ENCODE results near the gene TRIO. TPM values are rescaled to one million over a fixed set of nuclear protein-coding genes. Genes with fewer than 3 reads are reported as not detected.

Gene TRIO
- total RNA-seq, 1 experiment from 2014 or later = 136 TPM

DNA sequence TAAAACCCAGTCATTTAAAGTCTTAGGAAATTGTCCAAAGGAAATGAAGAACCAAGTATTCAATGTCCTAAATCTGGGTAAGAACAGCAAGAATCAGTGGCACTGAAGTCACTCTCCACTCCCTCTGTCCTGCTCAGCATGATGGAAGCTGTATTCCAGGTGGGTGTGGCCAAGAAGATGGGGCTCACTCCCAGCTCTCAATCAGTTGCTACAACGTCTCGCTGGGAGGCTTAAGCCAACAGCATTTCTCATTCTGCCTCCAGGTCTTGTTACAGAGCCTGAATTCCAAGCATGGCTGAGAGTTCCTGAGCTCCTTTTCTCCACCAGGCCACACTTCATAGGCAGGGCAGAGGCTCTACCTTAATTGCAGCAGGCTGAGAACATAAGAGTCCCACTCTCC lies 41.2 kb upstream of the TRIO start:
- H3K27ac Mint-ChIP-seq (ENCODE audit: low read depth, unreplicated experiment) = no peak overlapping the region

DNA sequence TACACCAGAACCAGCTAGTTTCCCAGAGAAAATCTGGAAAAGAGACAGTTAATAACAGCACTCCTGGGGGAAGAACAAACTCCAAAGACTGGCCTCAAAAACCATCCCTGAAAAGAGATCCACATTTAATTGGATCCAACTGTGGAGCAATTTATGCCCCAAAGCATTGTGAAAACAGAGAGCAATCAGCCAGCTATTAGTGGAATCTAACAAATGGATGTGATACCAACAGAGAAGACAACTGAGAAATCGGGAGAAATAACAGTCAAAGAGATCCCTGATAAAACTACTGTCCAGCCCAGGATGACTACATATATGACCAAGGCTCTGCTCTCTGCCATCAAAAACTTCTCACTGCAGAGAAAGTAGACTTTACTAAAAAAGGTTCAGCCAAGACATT lies 40.5 kb upstream of the TRIO start:
- Mint-ChIP-seq H3K9me3 (ENCODE audit: unreplicated experiment) (no peaks in the 10 kb centered on the region), H3K4me3 (ENCODE audit: unreplicated experiment) (no peak overlapping the region), H3K27me3 (ENCODE audit: insufficient read depth, unreplicated experiment) (no peaks in the 10 kb centered on the region), H3K4me1 (ENCODE audit: insufficient read depth, unreplicated experiment) (peaks cover 7% of the 10 kb centered on the region), H3K27ac (ENCODE audit: low read depth, unreplicated experiment) (no peak overlapping the region), H3K36me3 (ENCODE audit: insufficient read depth, unreplicated experiment) (no peaks in the 10 kb centered on the region)
- TF ChIP-seq, protein P1, sequence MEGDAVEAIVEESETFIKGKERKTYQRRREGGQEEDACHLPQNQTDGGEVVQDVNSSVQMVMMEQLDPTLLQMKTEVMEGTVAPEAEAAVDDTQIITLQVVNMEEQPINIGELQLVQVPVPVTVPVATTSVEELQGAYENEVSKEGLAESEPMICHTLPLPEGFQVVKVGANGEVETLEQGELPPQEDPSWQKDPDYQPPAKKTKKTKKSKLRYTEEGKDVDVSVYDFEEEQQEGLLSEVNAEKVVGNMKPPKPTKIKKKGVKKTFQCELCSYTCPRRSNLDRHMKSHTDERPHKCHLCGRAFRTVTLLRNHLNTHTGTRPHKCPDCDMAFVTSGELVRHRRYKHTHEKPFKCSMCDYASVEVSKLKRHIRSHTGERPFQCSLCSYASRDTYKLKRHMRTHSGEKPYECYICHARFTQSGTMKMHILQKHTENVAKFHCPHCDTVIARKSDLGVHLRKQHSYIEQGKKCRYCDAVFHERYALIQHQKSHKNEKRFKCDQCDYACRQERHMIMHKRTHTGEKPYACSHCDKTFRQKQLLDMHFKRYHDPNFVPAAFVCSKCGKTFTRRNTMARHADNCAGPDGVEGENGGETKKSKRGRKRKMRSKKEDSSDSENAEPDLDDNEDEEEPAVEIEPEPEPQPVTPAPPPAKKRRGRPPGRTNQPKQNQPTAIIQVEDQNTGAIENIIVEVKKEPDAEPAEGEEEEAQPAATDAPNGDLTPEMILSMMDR (IDR thresholded peaks at IDR 0.05; ENCODE audit: unreplicated experiment) = no peak
- no peak for DNase-seq (ENCODE audit: unreplicated experiment)
- ChIA-PET POLR2A (no interaction called here), CTCF (interaction anchor here (0.6 to 2.2 kb wide), 4 partner anchors 32 to 167 kb away, joined by 3 to 10 read pairs (median 4); no protein-coding TSS in a partner anchor)
- BruUV-seq (replicated peaks) = no TSS peak
- intact Hi-C loops (cut with micrococcal nuclease) = no loop called here

More for the DNA sequence above, 41.2 kb upstream of the TRIO start:
- H3K4me3 Mint-ChIP-seq (ENCODE audit: unreplicated experiment) = no peak overlapping the region
- BruUV-seq (replicated peaks) = no TSS peak
- peaks cover 7% of the 10 kb centered on the region for H3K4me1 Mint-ChIP-seq (ENCODE audit: insufficient read depth, unreplicated experiment)
- no peaks in the 10 kb centered on the region for H3K27me3 Mint-ChIP-seq (ENCODE audit: insufficient read depth, unreplicated experiment)
- no peaks in the 10 kb centered on the region for H3K36me3 Mint-ChIP-seq (ENCODE audit: insufficient read depth, unreplicated experiment)
- TF ChIP-seq, protein P1 (IDR thresholded peaks at IDR 0.05; ENCODE audit: unreplicated experiment) = no peak
- intact Hi-C loops (cut with micrococcal nuclease) = no loop called here
- POLR2A ChIA-PET = interaction anchor here (0.5 kb wide), 1 partner anchor 12 kb away, joined by 3 read pairs; no protein-coding TSS in a partner anchor
- H3K9me3 Mint-ChIP-seq (ENCODE audit: unreplicated experiment) = no peaks in the 10 kb centered on the region
- CTCF ChIA-PET = interaction anchor here (1.0 to 2.2 kb wide), 3 partner anchors 33 to 168 kb away, joined by 3 to 10 read pairs (median 4); no protein-coding TSS in a partner anchor
- no peak for DNase-seq (ENCODE audit: unreplicated experiment)

DNA sequence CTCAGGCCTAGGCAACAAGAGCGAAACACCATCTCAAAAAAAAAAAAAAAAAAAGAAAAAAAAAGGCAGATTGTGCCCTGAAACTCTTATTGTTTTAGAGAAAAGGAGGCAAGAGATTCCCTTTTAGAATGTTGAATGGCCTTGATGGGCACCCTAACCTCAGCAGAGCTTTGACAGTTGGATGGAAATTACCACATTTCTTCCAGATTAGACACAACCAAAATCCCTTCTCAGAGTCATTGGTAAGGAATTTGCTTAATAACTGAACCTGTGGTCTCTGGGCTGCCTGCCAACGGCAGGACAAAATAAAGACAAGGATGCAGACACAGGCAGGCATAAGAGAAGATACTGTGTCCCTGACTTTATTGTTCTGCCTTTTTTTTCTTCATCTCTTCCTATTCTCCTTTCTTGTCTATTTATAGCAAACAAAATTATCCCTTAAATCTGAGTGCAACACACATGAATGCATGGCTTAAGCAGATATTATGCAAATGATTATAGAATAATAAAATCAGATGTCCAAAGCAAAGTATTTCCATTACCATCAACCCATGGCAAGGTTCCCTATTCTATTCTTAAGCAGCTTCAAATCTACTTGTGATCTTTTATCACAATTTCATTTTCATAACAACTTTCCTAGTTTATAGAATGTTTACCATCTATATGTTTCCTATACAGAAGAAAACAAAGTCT lies 37.3 kb upstream of the TRIO start:
- Mint-ChIP-seq H3K9me3 (ENCODE audit: unreplicated experiment) (no peaks in the 10 kb centered on the region), H3K4me1 (ENCODE audit: insufficient read depth, unreplicated experiment) (peaks cover 19% of the 10 kb centered on the region), H3K36me3 (ENCODE audit: insufficient read depth, unreplicated experiment) (no peaks in the 10 kb centered on the region), H3K27me3 (ENCODE audit: insufficient read depth, unreplicated experiment) (no peaks in the 10 kb centered on the region), H3K27ac (ENCODE audit: low read depth, unreplicated experiment) (no peak overlapping the region), H3K4me3 (ENCODE audit: unreplicated experiment) (no peak overlapping the region)
- DNase-seq (ENCODE audit: unreplicated experiment) = peak; percentile 77
- TF ChIP-seq, protein P1 (IDR thresholded peaks at IDR 0.05; ENCODE audit: unreplicated experiment) = no peak
- BruUV-seq (replicated peaks) = no TSS peak
- ChIA-PET POLR2A (interaction anchor here (1.1 kb wide), 1 partner anchor 159 kb away, joined by 3 read pairs; no protein-coding TSS in a partner anchor), CTCF (interaction anchor here (1.2 kb wide), 1 partner anchor 15 kb away, joined by 4 read pairs; no protein-coding TSS in a partner anchor)
- intact Hi-C loops (cut with micrococcal nuclease) = no loop called here

DNA sequence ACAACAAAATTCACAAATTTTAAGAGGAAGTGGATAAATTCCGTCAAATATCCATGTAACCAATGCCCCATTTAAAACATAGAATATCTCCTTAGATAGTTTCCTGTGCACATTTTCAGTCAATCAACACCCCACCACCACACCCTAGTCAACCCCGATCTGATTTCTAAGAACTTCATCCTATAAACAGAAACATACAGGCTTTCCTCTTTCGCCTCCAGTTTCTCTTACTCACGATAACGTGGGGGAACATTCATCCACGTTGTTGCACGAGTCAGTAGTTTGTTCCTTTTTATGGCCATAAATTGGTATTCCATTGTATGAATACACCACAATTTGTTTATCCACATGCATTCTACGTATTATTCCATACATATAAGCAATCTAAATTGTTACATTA lies 35.6 kb upstream of the TRIO start:
- no TSS peak for BruUV-seq (replicated peaks)
- no peaks in the 10 kb centered on the region for H3K27me3 Mint-ChIP-seq (ENCODE audit: insufficient read depth, unreplicated experiment)
- no peak overlapping the region for H3K27ac Mint-ChIP-seq (ENCODE audit: low read depth, unreplicated experiment)
- no peaks in the 10 kb centered on the region for H3K36me3 Mint-ChIP-seq (ENCODE audit: insufficient read depth, unreplicated experiment)
- H3K9me3 Mint-ChIP-seq (ENCODE audit: unreplicated experiment) = no peaks in the 10 kb centered on the region
- ChIA-PET CTCF (interaction anchor here (0.6 to 2.7 kb wide), 8 partner anchors 12 to 1036 kb away, joined by 3 to 32 read pairs (median 4); no protein-coding TSS in a partner anchor), POLR2A (interaction anchor here (1.2 kb wide), 1 partner anchor 17 kb away, joined by 3 read pairs; no protein-coding TSS in a partner anchor)
- no peak for DNase-seq (ENCODE audit: unreplicated experiment)
- H3K4me3 Mint-ChIP-seq (ENCODE audit: unreplicated experiment) = no peak overlapping the region
- intact Hi-C loops (cut with micrococcal nuclease) = no loop called here
- H3K4me1 Mint-ChIP-seq (ENCODE audit: insufficient read depth, unreplicated experiment) = peaks cover 19% of the 10 kb centered on the region
- TF ChIP-seq, protein P1 (IDR thresholded peaks at IDR 0.05; ENCODE audit: unreplicated experiment) = no peak

Data from MCF 10A (cell line).